GM19372 (cell line): ENCODE results near the gene LRRC23.

Experiments
- ATAC-seq: cut with Tn5 transposase; IDR thresholded peaks from one replicate; pipeline ENCODE4 v1.9.1; 2021; ENCODE audit warnings: mild to moderate bottlenecking, low read depth, moderate library complexity; ENCODE audit not compliant: unreplicated experiment

The LRRC23 gene

DNA sequence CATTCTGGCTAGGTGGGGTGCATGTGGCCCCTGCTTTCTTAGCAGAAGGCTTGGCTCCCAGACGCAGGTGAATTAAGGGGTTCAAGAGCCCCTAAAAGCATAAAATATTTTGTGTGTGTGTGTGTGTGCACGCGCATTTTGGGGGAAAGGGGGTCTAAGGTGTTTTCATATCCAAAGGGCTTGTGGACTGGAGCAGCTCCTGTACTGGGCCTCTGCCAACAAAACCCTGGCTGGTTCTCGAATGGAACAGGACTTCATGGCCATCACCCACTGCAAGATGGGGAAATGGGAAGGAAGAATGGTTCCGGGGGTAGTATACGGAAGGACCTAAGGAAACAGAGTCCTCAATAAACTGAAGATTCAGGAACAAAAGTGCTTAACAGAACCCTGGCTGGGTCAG lies 19.2 kb downstream of the LRRC23 start:
- ATAC-seq, result no peak

- no peak for ATAC-seq
Observed at GRCh38 chr12:6925239-6925539, 20.6 kb downstream of the LRRC23 start.

DNA sequence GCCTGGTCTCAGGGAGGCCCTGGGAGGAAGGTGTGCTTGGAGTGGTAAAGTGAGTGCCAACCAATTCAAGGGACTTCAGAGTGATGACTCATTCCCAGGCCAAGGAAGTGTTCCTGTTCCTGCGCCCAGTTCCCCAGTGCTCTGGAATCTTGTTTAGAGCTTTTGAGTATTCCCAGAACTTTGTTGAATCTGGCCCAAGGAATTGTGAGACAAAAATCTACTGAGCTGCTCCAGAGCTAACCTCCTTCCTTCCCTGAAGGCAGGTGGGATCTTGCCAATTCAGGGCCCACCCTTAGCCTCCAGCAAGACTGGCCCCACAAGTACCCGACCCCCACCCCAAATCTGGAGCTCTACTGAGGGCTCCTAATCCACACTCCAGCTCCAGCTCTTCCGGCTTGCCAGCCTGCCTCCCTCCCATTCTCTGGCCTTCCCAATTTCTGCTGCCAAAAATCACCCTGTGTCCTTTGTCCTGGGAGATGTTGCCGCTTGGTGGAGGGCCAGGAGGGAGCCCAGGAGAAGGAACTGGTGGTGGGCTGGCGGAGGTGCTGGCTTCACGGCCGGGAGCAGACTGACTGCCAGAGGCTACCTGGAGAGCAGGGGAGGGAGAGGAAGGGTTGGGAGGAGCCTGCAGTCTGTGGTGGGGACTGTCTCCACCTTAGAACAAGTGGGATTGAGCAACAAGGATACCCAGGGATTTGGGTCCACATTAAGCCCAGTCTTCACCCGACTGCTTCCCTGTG lies 21.1 kb downstream of the LRRC23 start:
- no peak for ATAC-seq

DNA sequence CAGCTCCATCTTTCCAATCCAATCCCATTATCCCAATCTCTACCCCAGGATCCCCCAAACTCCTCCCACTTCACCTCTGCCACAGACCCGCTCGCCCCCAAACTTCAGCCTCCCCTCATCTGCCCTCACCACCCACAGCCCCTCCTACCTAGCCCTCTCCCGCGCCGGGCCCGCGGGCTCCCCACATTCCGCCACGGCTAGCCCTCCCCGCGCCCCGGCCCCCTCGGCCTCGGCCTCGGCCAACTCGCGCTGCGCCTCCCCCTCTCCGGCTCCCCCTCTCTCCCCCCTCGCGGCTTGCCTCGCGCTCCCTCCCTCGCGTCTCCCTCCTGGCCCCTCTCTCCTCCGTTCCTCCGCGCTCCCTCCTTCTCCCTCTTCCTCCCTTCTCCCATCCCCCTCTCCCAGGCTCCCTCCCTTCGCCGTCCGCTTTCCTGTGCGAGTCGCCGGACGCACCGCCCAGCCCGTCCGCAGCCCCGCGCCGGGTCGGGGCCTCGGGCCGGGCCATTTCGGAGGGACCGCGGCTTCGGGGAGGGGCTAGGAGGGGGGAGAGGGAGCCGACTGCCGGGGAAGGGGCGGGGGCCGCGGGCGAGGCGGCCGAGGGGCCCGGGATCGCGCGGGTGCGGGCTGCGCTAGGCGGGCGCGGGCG lies 22.9 kb downstream of the LRRC23 start, which contains the start of gene ATN1:
TSS of gene ATN1 (plus strand) at position 581 of the 643 bp plus-strand sequence. CDS start 6,043 bp downstream, outside the sequence.
- ATAC-seq, result no peak

GRCh38 chr12:6928022-6928702 lies 23.5 kb downstream of the LRRC23 start:
- ATAC-seq, result no peak

- no peak for ATAC-seq
Observed at GRCh38 chr12:6928703-6929407, 24.2 kb downstream of the LRRC23 start.

- ATAC-seq, result no peak
Observed at GRCh38 chr12:6929466-6930452, 25.1 kb downstream of the LRRC23 start.

DNA sequence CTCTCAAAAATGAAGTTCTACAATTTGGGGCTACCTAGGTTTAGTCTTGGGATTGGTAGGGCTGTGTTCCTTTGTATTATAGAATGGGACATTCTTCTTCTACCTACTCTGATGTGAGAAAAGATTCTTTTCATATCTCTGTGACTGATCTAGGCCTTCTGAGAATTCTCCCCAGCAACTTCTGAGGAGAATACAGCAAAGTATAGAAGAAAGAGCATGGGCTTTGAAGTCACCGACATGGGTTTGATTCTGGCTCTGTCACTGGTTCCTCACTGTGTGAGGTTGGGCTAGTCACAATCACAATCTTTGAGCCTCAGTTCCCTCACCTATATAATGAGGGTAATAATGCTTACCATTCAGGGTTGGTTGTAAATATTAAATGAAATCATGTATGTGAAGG lies 28.1 kb downstream of the LRRC23 start:
- no peak for ATAC-seq

- no peak for ATAC-seq
Observed at GRCh38 chr12:6934110-6934509, 29.5 kb downstream of the LRRC23 start.

DNA sequence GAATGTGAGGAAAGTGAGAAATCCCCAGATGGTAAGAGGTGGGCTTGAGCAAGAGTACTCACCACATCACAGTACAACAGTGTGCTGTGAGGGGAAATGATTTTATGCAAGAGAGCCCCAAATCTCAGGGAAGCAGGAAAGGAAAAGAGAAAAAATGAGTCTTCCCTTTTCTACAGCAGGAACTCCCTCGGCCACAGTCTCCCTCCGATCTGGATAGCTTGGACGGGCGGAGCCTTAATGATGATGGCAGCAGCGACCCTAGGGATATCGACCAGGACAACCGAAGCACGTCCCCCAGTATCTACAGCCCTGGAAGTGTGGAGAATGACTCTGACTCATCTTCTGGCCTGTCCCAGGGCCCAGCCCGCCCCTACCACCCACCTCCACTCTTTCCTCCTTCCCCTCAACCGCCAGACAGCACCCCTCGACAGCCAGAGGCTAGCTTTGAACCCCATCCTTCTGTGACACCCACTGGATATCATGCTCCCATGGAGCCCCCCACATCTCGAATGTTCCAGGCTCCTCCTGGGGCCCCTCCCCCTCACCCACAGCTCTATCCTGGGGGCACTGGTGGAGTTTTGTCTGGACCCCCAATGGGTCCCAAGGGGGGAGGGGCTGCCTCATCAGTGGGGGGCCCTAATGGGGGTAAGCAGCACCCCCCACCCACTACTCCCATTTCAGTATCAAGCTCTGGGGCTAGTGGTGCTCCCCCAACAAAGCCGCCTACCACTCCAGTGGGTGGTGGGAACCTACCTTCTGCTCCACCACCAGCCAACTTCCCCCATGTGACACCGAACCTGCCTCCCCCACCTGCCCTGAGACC lies 31.0 kb downstream of the LRRC23 start:
- no peak for ATAC-seq

DNA sequence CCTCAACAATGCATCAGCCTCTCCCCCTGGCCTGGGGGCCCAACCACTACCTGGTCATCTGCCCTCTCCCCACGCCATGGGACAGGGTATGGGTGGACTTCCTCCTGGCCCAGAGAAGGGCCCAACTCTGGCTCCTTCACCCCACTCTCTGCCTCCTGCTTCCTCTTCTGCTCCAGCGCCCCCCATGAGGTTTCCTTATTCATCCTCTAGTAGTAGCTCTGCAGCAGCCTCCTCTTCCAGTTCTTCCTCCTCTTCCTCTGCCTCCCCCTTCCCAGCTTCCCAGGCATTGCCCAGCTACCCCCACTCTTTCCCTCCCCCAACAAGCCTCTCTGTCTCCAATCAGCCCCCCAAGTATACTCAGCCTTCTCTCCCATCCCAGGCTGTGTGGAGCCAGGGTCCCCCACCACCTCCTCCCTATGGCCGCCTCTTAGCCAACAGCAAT lies 31.6 kb downstream of the LRRC23 start:
- ATAC-seq, result no peak

GRCh38 chr12:6936636-6937480 lies 32.2 kb downstream of the LRRC23 start:
- ATAC-seq, result no peak

DNA sequence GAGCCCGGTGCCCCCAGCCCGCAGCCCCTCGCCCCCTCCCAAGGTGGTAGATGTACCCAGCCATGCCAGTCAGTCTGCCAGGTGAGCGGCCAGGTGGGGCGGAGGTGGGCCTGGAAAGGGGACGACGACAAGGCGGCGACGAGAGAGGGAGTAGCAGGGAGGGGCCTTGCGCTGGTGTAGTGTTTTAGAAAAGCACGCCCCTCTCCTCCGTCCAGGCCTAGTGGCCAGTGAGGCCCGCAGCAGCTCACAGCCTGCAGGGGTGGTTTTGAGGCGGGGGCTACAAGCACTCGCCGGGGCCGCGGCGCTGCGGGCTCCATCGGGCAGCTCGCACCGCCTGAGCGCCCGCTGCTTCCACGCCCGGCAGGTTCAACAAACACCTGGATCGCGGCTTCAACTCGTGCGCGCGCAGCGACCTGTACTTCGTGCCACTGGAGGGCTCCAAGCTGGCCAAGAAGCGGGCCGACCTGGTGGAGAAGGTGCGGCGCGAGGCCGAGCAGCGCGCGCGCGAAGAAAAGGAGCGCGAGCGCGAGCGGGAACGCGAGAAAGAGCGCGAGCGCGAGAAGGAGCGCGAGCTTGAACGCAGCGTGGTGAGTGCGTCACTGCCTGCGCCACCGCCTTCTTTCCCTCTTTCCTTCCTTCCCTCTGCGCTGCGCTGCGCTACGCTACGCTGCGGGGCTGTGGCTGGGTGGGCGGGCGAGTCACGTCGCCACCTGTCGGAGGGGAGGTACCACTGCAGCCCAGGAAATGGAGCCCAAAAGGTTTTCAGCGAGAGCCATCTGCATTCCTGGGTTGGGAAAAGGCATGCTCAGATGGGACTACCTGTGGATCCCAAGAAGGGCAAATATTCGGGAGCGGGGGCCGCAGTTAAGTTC lies 33.1 kb downstream of the LRRC23 start:
- ATAC-seq, result peak; percentile 92

DNA sequence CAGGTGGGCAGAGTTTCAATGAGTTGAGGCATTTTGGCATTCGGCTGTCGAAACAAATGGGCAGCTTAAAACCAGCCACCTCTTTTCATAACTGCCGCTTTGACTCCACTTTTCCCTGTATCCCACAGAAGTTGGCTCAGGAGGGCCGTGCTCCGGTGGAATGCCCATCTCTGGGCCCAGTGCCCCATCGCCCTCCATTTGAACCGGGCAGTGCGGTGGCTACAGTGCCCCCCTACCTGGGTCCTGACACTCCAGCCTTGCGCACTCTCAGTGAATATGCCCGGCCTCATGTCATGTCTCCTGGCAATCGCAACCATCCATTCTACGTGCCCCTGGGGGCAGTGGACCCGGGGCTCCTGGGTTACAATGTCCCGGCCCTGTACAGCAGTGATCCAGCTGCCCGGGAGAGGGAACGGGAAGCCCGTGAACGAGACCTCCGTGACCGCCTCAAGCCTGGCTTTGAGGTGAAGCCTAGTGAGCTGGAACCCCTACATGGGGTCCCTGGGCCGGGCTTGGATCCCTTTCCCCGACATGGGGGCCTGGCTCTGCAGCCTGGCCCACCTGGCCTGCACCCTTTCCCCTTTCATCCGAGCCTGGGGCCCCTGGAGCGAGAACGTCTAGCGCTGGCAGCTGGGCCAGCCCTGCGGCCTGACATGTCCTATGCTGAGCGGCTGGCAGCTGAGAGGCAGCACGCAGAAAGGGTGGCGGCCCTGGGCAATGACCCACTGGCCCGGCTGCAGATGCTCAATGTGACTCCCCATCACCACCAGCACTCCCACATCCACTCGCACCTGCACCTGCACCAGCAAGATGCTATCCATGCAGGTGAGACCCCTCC lies 34.0 kb downstream of the LRRC23 start:
- ATAC-seq, result no peak

- no peak for ATAC-seq
Observed at GRCh38 chr12:6939191-6939540, 34.5 kb downstream of the LRRC23 start.

- ATAC-seq, result no peak
Observed at GRCh38 chr12:6941267-6941666, 36.6 kb downstream of the LRRC23 start.
